ENCODE results near the gene PCDHA9.
"Not testable (repeated sequence)": the region's sequence is repeated elsewhere in the genome, so short reads cannot be mapped to it uniquely, and the experiment has no call there.

GRCh38 chr5:140849831-140850634, 1.9 kb downstream of the PCDHA9 start:
- TF ChIP-seq, protein P1, sequence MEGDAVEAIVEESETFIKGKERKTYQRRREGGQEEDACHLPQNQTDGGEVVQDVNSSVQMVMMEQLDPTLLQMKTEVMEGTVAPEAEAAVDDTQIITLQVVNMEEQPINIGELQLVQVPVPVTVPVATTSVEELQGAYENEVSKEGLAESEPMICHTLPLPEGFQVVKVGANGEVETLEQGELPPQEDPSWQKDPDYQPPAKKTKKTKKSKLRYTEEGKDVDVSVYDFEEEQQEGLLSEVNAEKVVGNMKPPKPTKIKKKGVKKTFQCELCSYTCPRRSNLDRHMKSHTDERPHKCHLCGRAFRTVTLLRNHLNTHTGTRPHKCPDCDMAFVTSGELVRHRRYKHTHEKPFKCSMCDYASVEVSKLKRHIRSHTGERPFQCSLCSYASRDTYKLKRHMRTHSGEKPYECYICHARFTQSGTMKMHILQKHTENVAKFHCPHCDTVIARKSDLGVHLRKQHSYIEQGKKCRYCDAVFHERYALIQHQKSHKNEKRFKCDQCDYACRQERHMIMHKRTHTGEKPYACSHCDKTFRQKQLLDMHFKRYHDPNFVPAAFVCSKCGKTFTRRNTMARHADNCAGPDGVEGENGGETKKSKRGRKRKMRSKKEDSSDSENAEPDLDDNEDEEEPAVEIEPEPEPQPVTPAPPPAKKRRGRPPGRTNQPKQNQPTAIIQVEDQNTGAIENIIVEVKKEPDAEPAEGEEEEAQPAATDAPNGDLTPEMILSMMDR (IDR thresholded peaks at IDR 0.05 in 8 of 11, conservative IDR thresholded peaks at IDR 0.05 in 3 of 11): not testable (repeated sequence)
- TF ChIP-seq POLR2AphosphoS5, POLR2A (IDR thresholded peaks at IDR 0.05): not testable (repeated sequence)

Data from spleen (tissue), 7 donors.